ENCODE results near the gene TENT4A. TPM values are rescaled to one million over a fixed set of nuclear protein-coding genes. Genes with fewer than 3 reads are reported as not detected.

The TENT4A gene
- total RNA-seq, 1 experiment from 2014 or later = 25.6 TPM

- H3K27me3 Mint-ChIP-seq (ENCODE audit: low read depth) = no peaks in the 10 kb centered on the region
- peaks cover 3% of the 10 kb centered on the region for H3K23me2 ChIP-seq (ENCODE audit: insufficient read length, low read depth, low read length, poor library complexity, severe bottlenecking)
- no peak overlapping the region for H3K23ac ChIP-seq (ENCODE audit: insufficient read length, low read depth, low read length)
- no peak for TF ChIP-seq CTCF (conservative IDR thresholded peaks at IDR 0.05)
- H2BK5ac ChIP-seq (ENCODE audit: insufficient read length, low read length) = no peak overlapping the region
- no peaks in the 10 kb centered on the region; the same call in 1 of the 2 replicates for H3K4me1 ChIP-seq (ENCODE audit: insufficient read depth, low read length)
- H4K91ac ChIP-seq (ENCODE audit: insufficient read length, low read depth, low read length) = no peak overlapping the region
- H4K8ac ChIP-seq (replicated peaks; ENCODE audit: insufficient read length, low read depth, low read length) = no peak overlapping the region
- no peak overlapping the region for H3K27ac Mint-ChIP-seq
- no peaks in the 10 kb centered on the region; a peak in 1 of 5 replicates for H3K9me3 Mint-ChIP-seq
- no peak for DNase-seq
- no peak overlapping the region for H2AK5ac ChIP-seq (ENCODE audit: insufficient read length, low read length)
- H3K79me1 ChIP-seq (ENCODE audit: insufficient read depth, low read depth, low read length, poor library complexity, severe bottlenecking) = peaks cover 19% of the 10 kb centered on the region
- no peak overlapping the region for H3K27ac ChIP-seq (ENCODE audit: insufficient read length, low read depth, low read length)
- no peak overlapping the region for H3K9ac ChIP-seq (ENCODE audit: extremely low read depth, insufficient read length, low read length)
- peaks cover 39% of the 10 kb centered on the region; the same call in 1 of the 2 replicates for H3K79me2 ChIP-seq (ENCODE audit: insufficient read depth, low read length)
- no peak overlapping the region for H3K18ac ChIP-seq (ENCODE audit: insufficient read length, low read depth, low read length)
- H2AFZ ChIP-seq (ENCODE audit: low read length) = no peak overlapping the region
- H3K9me3 ChIP-seq (ENCODE audit: control insufficient read depth, low read depth, low read length) = no peaks in the 10 kb centered on the region
- H3T11ph ChIP-seq (ENCODE audit: low read length) = no peak overlapping the region
- H3K56ac ChIP-seq (ENCODE audit: insufficient read length, low read depth, low read length) = no peak overlapping the region
- no peak overlapping the region for H4K5ac ChIP-seq (ENCODE audit: insufficient read length, low read depth, low read length)
- peaks cover 4 to 13% (median 6%) of the 10 kb centered on the region in 3 experiments; a peak in 3 of 7 replicates for H3K36me3 Mint-ChIP-seq (ENCODE audit: insufficient read depth in 1 of 3, low read depth in 3 of 3)
- WGBS (ENCODE audit: extremely low coverage, insufficient read length, low lambda C conversion rate) = no CpG with 5 or more reads among the region's 4 CpGs
- H2BK15ac ChIP-seq (ENCODE audit: low read depth, low read length) = no peak overlapping the region
- H3K4me2 ChIP-seq (ENCODE audit: insufficient read depth, insufficient read length, low read length) = no peak overlapping the region
- peaks cover 11% of the 10 kb centered on the region for H4K20me1 ChIP-seq (ENCODE audit: control insufficient read depth, insufficient read depth, insufficient read length)
- H3K4me3 Mint-ChIP-seq = no peak overlapping the region
- no peak overlapping the region for H2BK120ac ChIP-seq (ENCODE audit: low read depth, low read length, poor library complexity, severe bottlenecking)
- H3K14ac ChIP-seq (ENCODE audit: insufficient read depth, low read length) = no peak overlapping the region
- no peak overlapping the region for H2BK12ac ChIP-seq (ENCODE audit: insufficient read length, low read depth, low read length)
- H2BK20ac ChIP-seq (ENCODE audit: low read depth, low read length, poor library complexity, severe bottlenecking) = no peak overlapping the region
- no peaks in the 10 kb centered on the region for H3K27me3 ChIP-seq (ENCODE audit: insufficient read depth, low read length)
- no peak overlapping the region for H3K4ac ChIP-seq (ENCODE audit: low read depth, low read length)
- peaks cover 54 to 68% of the 10 kb centered on the region in 2 experiments for H3K4me1 Mint-ChIP-seq
Measured at GRCh38 chr5:6717687-6718086, 4.5 kb downstream of the TENT4A start.
